ENCODE measurements around the gene ZNF625.

DNA sequence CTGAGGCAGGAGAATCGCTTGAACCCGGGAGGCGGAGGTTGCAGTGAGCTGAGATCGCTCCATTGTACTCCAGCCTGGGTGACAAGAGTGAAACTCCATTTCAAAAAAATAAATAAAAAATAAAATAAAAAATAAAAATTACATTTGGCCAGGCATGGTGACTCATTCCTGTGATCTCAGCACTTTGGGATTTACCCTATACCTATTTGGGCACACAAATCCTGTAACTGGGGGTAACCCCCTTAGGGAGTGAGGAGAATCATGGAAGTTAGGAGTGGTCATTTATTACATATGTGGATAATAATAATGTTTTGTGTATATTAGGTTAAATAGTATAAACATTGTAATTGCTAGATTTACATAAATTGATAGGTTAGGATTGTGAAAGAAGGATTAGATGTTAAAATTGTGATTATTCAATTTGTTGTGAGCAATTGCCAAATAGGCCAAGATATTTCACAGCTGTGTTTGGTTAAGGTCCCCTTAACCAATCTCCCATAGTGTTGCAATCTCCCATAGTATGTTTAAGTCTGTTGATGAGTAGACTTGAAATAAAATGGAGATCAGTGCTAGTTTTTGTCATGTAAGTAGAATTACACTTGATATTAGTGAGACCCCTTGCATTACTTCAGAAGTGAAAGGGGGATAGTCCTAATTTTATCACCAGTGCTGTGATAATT is 61.3 kb downstream of the ZNF625 start:
- TF ChIP-seq, protein P1, sequence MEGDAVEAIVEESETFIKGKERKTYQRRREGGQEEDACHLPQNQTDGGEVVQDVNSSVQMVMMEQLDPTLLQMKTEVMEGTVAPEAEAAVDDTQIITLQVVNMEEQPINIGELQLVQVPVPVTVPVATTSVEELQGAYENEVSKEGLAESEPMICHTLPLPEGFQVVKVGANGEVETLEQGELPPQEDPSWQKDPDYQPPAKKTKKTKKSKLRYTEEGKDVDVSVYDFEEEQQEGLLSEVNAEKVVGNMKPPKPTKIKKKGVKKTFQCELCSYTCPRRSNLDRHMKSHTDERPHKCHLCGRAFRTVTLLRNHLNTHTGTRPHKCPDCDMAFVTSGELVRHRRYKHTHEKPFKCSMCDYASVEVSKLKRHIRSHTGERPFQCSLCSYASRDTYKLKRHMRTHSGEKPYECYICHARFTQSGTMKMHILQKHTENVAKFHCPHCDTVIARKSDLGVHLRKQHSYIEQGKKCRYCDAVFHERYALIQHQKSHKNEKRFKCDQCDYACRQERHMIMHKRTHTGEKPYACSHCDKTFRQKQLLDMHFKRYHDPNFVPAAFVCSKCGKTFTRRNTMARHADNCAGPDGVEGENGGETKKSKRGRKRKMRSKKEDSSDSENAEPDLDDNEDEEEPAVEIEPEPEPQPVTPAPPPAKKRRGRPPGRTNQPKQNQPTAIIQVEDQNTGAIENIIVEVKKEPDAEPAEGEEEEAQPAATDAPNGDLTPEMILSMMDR (IDR thresholded peaks at IDR 0.05; ENCODE audit: low read length), result no peak
- TF ChIP-seq EZH2 (IDR thresholded peaks at IDR 0.05; ENCODE audit: borderline replicate concordance, low read length), result no peak
